Lower leg skin (tissue), 4 donors: ENCODE data around the gene HDAC5. TPM values are rescaled to one million over a fixed set of nuclear protein-coding genes. Genes with fewer than 3 reads are reported as not detected.

Experiments
- DNase-seq, 2 donors: peaks; one replicate each; pipeline ENCODE4 v3.0.0-alpha.2; 2019; ENCODE audit warnings: low spot score in 2 of 2
- H3K4me3 ChIP-seq: fragments of 200-600 bp; sonication (generic); 2 replicates; pipeline ENCODE4 v1.5.1; 2017; ENCODE audit warnings: mild to moderate bottlenecking, low read depth; ENCODE audit not compliant: poor library complexity, severe bottlenecking
- CTCF ChIP-seq, 3 donors: fragments of 450-650 bp; IDR thresholded peaks; one replicate each; pipeline ENCODE4 v1.5.1; 2016; ENCODE audit warnings: antibody characterized with exemption in 3 of 3, mild to moderate bottlenecking in 3 of 3, moderate library complexity in 2 of 3
- POLR2A ChIP-seq, 2 donors: fragments of 450-650 bp; IDR thresholded peaks; one replicate each; pipeline ENCODE4 v1.6.1; 2016 to 2017; ENCODE audit warnings: antibody characterized with exemption in 2 of 2, mild to moderate bottlenecking in 1 of 2, moderate library complexity in 1 of 2
- WGBS, 2 donors: methylation state at CpG; one replicate each; pipeline ENCODE4 v1.1.5; 2018; 5-methylcytosine and 5-hydroxymethylcytosine counted together
- intact Hi-C: fragments of 100-400 bp; cut with DNase I; formaldehyde crosslinking; loops from one replicate; pipeline ENCODE4 v1.15.0; 2023; ENCODE audit warnings: low total_unique reads
- total RNA-seq, 4 donors: library from RNA; depleted of rRNA; stranded (reverse); fragments of >200 nt; gene quantifications; one replicate each; pipeline ENCODE4 v1.1.0, GENCODE V29; 2016

The HDAC5 gene
- total RNA-seq, 4 donors from 2014 or later, result 179 to 208 (median 190) TPM

- intact Hi-C loops, result no loop called here
- TF ChIP-seq POLR2A (IDR thresholded peaks at IDR 0.05) (no peak), CTCF (IDR thresholded peaks at IDR 0.05) (no peak)
- WGBS, 2 donors, result 92 to 95% methylated on average over 3 of the region's 3 CpGs
- DNase-seq, result no peak
- H3K4me3 ChIP-seq, result no peak overlapping the region
Measured at GRCh38 chr17:44030482-44030881, 93.0 kb downstream of the HDAC5 start.

GRCh38 chr17:44029736-44030135 is 93.7 kb downstream of the HDAC5 start:
- intact Hi-C loops, result no loop called here
- DNase-seq, result no peak
- H3K4me3 ChIP-seq, result no peak overlapping the region
- no peak for TF ChIP-seq POLR2A (IDR thresholded peaks at IDR 0.05)
- no peak for TF ChIP-seq CTCF (IDR thresholded peaks at IDR 0.05)
- 79 to 90% methylated on average over 5 of the region's 5 CpGs for WGBS, 2 donors

Other genes starting within 250 kb of the HDAC5 start
- gene MPP2, start 216.1 kb downstream of the HDAC5 start, total RNA-seq, result 10 to 100 TPM in 1 of 4 donors, 1 to 10 TPM in 2, under 1 TPM in 1; 0.42 to 10.7 (median 3.7) TPM
- gene PPY, start 181.2 kb downstream of the HDAC5 start, total RNA-seq, result not detected
- not detected for gene PYY, start 169.7 kb downstream of the HDAC5 start, total RNA-seq
- gene NAGS, start 119.0 kb downstream of the HDAC5 start, total RNA-seq, result 1 to 10 TPM; 3.2 to 4.9 (median 3.6) TPM
- gene TMEM101, start 108.7 kb downstream of the HDAC5 start, total RNA-seq, result 10 to 100 TPM; 28.4 to 48.0 (median 41.2) TPM
- 10 to 100 TPM; 15.0 to 31.7 (median 19.0) TPM for gene LSM12, start 57.0 kb downstream of the HDAC5 start, total RNA-seq
- gene G6PC3, start 52.9 kb downstream of the HDAC5 start, total RNA-seq, result 10 to 100 TPM; 10.9 to 14.8 (median 12.1) TPM
- 1 to 10 TPM in 3 of 4 donors, under 1 TPM in 1; 0.97 to 4.3 (median 1.5) TPM for gene HROB, start 18.3 kb upstream of the HDAC5 start, total RNA-seq
- 1 to 10 TPM in 1 of 4 donors, not detected in 3; 1.1 TPM for gene ASB16, start 47.1 kb upstream of the HDAC5 start, total RNA-seq
- 10 to 100 TPM; 23.4 to 44.5 (median 34.8) TPM for gene TMUB2, start 63.3 kb upstream of the HDAC5 start, total RNA-seq
- gene ATXN7L3, start 76.2 kb upstream of the HDAC5 start, total RNA-seq, result 10 to 100 TPM; 62.4 to 77.9 (median 67.8) TPM
- gene UBTF, start 96.0 kb upstream of the HDAC5 start, total RNA-seq, result 10 to 100 TPM; 62.4 to 70.8 (median 65.7) TPM
- gene SLC4A1, start 144.5 kb upstream of the HDAC5 start, total RNA-seq, result 1 to 10 TPM in 1 of 4 donors, not detected in 3; 2.4 TPM
- gene RUNDC3A, start 185.0 kb upstream of the HDAC5 start, total RNA-seq, result 10 to 100 TPM; 12.6 to 29.5 (median 17.1) TPM
- gene SLC25A39, start 201.2 kb upstream of the HDAC5 start, total RNA-seq, result 100 to 1,000 TPM in 1 of 4 donors, 10 to 100 TPM in 3; 73.4 to 113 (median 90.0) TPM
- gene GRN, start 221.7 kb upstream of the HDAC5 start, total RNA-seq, result 100 to 1,000 TPM; 272 to 295 (median 283) TPM
- 1 to 10 TPM in 3 of 4 donors, under 1 TPM in 1; 0.95 to 2.8 (median 2.4) TPM for gene FAM171A2, start 240.2 kb upstream of the HDAC5 start, total RNA-seq